ENCODE measurements around the gene DPP6.
"Not testable (repeated sequence)": the region's sequence is repeated elsewhere in the genome, so short reads cannot be mapped to it uniquely, and the experiment has no call there.

The DPP6 gene

GRCh38 chr7:154060551-154060950, 8.4 kb downstream of the DPP6 start:
- H3K4me3 ChIP-seq (replicated peaks; ENCODE audit: low read depth, low read length); DNase-seq (ENCODE audit: extremely low read depth, low read depth): not testable (repeated sequence)

GRCh38 chr7:154071833-154072232, 19.6 kb downstream of the DPP6 start:
- not testable (repeated sequence) for DNase-seq (ENCODE audit: extremely low read depth, low read depth); H3K4me3 ChIP-seq (replicated peaks; ENCODE audit: low read depth, low read length)

- H3K4me3 ChIP-seq (replicated peaks; ENCODE audit: low read depth, low read length); DNase-seq (ENCODE audit: extremely low read depth, low read depth): not testable (repeated sequence)
Observed at GRCh38 chr7:154072395-154073181, 20.4 kb downstream of the DPP6 start.

GRCh38 chr7:154078523-154078922, 26.3 kb downstream of the DPP6 start:
- not testable (repeated sequence) for H3K4me3 ChIP-seq (replicated peaks; ENCODE audit: low read depth, low read length); DNase-seq (ENCODE audit: extremely low read depth, low read depth)

GRCh38 chr7:154080249-154080648, 28.1 kb downstream of the DPP6 start:
- not testable (repeated sequence) for DNase-seq (ENCODE audit: extremely low read depth, low read depth)

GRCh38 chr7:154087037-154087725, 35.0 kb downstream of the DPP6 start:
- DNase-seq (ENCODE audit: extremely low read depth, low read depth); H3K4me3 ChIP-seq (replicated peaks; ENCODE audit: low read depth, low read length): not testable (repeated sequence)

More at GRCh38 chr7:154080249-154080648, 28.1 kb downstream of the DPP6 start:
- H3K4me3 ChIP-seq (replicated peaks; ENCODE audit: low read depth, low read length), result not testable (repeated sequence)

- not testable (repeated sequence) for H3K4me3 ChIP-seq (replicated peaks; ENCODE audit: low read depth, low read length); DNase-seq (ENCODE audit: extremely low read depth, low read depth)
Observed at GRCh38 chr7:154092093-154092492, 39.9 kb downstream of the DPP6 start.

- H3K4me3 ChIP-seq (replicated peaks; ENCODE audit: low read depth, low read length); DNase-seq (ENCODE audit: extremely low read depth, low read depth): not testable (repeated sequence)
Observed at GRCh38 chr7:154095201-154095600, 43.0 kb downstream of the DPP6 start.

- not testable (repeated sequence) for DNase-seq (ENCODE audit: extremely low read depth, low read depth); H3K4me3 ChIP-seq (replicated peaks; ENCODE audit: low read depth, low read length)
Observed at GRCh38 chr7:154105063-154105462, 52.9 kb downstream of the DPP6 start.

GRCh38 chr7:154109615-154110014, 57.4 kb downstream of the DPP6 start:
- DNase-seq (ENCODE audit: extremely low read depth, low read depth); H3K4me3 ChIP-seq (replicated peaks; ENCODE audit: low read depth, low read length): not testable (repeated sequence)

GRCh38 chr7:154113732-154114351, 61.6 kb downstream of the DPP6 start:
- not testable (repeated sequence) for H3K4me3 ChIP-seq (replicated peaks; ENCODE audit: low read depth, low read length); DNase-seq (ENCODE audit: extremely low read depth, low read depth)

- not testable (repeated sequence) for H3K4me3 ChIP-seq (replicated peaks; ENCODE audit: low read depth, low read length); DNase-seq (ENCODE audit: extremely low read depth, low read depth)
Observed at GRCh38 chr7:154117411-154118390, 65.5 kb downstream of the DPP6 start.

- H3K4me3 ChIP-seq (replicated peaks; ENCODE audit: low read depth, low read length), result not testable (repeated sequence)
Observed at GRCh38 chr7:154120825-154121224, 68.6 kb downstream of the DPP6 start.

GRCh38 chr7:154122720-154123119, 70.5 kb downstream of the DPP6 start:
- not testable (repeated sequence) for DNase-seq (ENCODE audit: extremely low read depth, low read depth); H3K4me3 ChIP-seq (replicated peaks; ENCODE audit: low read depth, low read length)

More at GRCh38 chr7:154120825-154121224, 68.6 kb downstream of the DPP6 start:
- DNase-seq (ENCODE audit: extremely low read depth, low read depth), result not testable (repeated sequence)

GRCh38 chr7:154123397-154123796, 71.2 kb downstream of the DPP6 start:
- H3K4me3 ChIP-seq (replicated peaks; ENCODE audit: low read depth, low read length); DNase-seq (ENCODE audit: extremely low read depth, low read depth): not testable (repeated sequence)

GRCh38 chr7:154129142-154129541, 76.9 kb downstream of the DPP6 start:
- not testable (repeated sequence) for DNase-seq (ENCODE audit: extremely low read depth, low read depth); H3K4me3 ChIP-seq (replicated peaks; ENCODE audit: low read depth, low read length)

- DNase-seq (ENCODE audit: extremely low read depth, low read depth), result not testable (repeated sequence)
Observed at GRCh38 chr7:154132617-154133016, 80.4 kb downstream of the DPP6 start.

More at GRCh38 chr7:154132617-154133016, 80.4 kb downstream of the DPP6 start:
- not testable (repeated sequence) for H3K4me3 ChIP-seq (replicated peaks; ENCODE audit: low read depth, low read length)
